Upper lobe of left lung (tissue), 4 donors: ENCODE results near the gene GUK1.

Source experiments
- POLR2A ChIP-seq, 4 donors: fragments of 450-650 bp; IDR thresholded peaks; one replicate each; pipeline ENCODE4 v1.5.1; 2016 to 2017; ENCODE audit warnings: antibody characterized with exemption in 4 of 4, mild to moderate bottlenecking in 2 of 4
- POLR2AphosphoS5 ChIP-seq, 2 donors: sonication (generic); formaldehyde crosslinking; IDR thresholded peaks; one replicate each; pipeline ENCODE4 v1.5.1; 2017; ENCODE audit warnings: antibody characterized with exemption in 2 of 2

GRCh38 chr1:228169345-228169744 lies 29.3 kb downstream of the GUK1 start:
- TF ChIP-seq POLR2AphosphoS5 (IDR thresholded peaks at IDR 0.05) (no peak), POLR2A (IDR thresholded peaks at IDR 0.05) (no peak)
